H1 (cell line): ENCODE data around the gene MUS81. TPM values are rescaled to one million over a fixed set of nuclear protein-coding genes. Genes with fewer than 3 reads are reported as not detected.

ENCODE experiments used
- CTCF ChIA-PET: fragments of 300-600 bp; sonication (Branson Sonifier 250); formaldehyde crosslinking; loops from one replicate; lab custom pipeline; 2021; ENCODE audit not compliant: partially characterized antibody; lab: Charles Lee
- POLR2A ChIA-PET: fragments of 300-600 bp; sonication (Branson Sonifier 250); formaldehyde crosslinking; loops from one replicate; lab custom pipeline; 2021; ENCODE audit warnings: inconsistent platforms; ENCODE audit not compliant: partially characterized antibody; lab: Charles Lee
- DNase-seq, 2 experiments: peaks; one replicate each; pipeline versions ENCODE4 v3.0.0 to v3.0.0-alpha.2; 2010 to 2022; ENCODE audit warnings: low spot score in 2 of 2, low read depth in 1 of 2, mixed read lengths in 1 of 2
- FAIRE-seq: peaks from 2 replicates; lab custom pipeline; 2011; peaks lifted over from hg19 to GRCh38; lab: Jason Lieb, UNC
- H2AFZ ChIP-seq: 2 replicates; pipeline ENCODE4 v1.8.1; 2012; ENCODE audit warnings: low read length, inconsistent platforms
- H2AK5ac ChIP-seq: 2 replicates; pipeline ENCODE4 v1.6.1; 2013; ENCODE audit warnings: low read depth, low read length
- H2BK120ac ChIP-seq: replicated peaks from 2 replicates; pipeline ENCODE3; 2013; ENCODE audit warnings: low read depth, low read length, inconsistent platforms
- H2BK12ac ChIP-seq: 2 replicates; pipeline ENCODE4 v1.6.1; 2013; ENCODE audit warnings: low read depth, low read length
- H2BK15ac ChIP-seq: 2 replicates; pipeline ENCODE4 v1.6.1; 2013; ENCODE audit warnings: low read length
- H2BK20ac ChIP-seq: 2 replicates; pipeline ENCODE4 v1.6.1; 2013; ENCODE audit warnings: low read length
- H2BK5ac ChIP-seq: 2 replicates; pipeline ENCODE4 v1.6.1; 2013; ENCODE audit warnings: low read depth, low read length
- H3K14ac ChIP-seq: 2 replicates; pipeline ENCODE4 v1.6.1; 2013; ENCODE audit warnings: inconsistent platforms; ENCODE audit not compliant: insufficient read length
- H3K18ac ChIP-seq: 2 replicates; pipeline ENCODE4 v1.6.1; 2013; ENCODE audit warnings: low read length; ENCODE audit errors: extremely low read depth
- H3K23ac ChIP-seq: 2 replicates; pipeline ENCODE4 v1.6.1; 2013; ENCODE audit warnings: inconsistent platforms; ENCODE audit not compliant: insufficient read length
- H3K23me2 ChIP-seq: 2 replicates; pipeline ENCODE4 v1.6.1; 2013; ENCODE audit warnings: low read depth, low read length
- H3K27ac ChIP-seq: 2 replicates; pipeline ENCODE4 v1.6.1; 2011; ENCODE audit warnings: low read depth, low read length, inconsistent platforms
- H3K27me3 ChIP-seq, 4 experiments: replicated peaks in 1 of 4; 1 replicate in 1 of 4; 2 replicates in 3 of 4; pipeline versions ENCODE4 v1.6.1 to v1.8.1; 2011 to 2013; ENCODE audit warnings: low read length in 3 of 4, mild to moderate bottlenecking in 3 of 4, inconsistent platforms in 2 of 4, mixed read lengths in 2 of 4, moderate library complexity in 1 of 4; ENCODE audit not compliant: control insufficient read depth in 3 of 4, insufficient read depth in 3 of 4; ENCODE audit errors: extremely low read depth in 1 of 4
- H3K36me3 ChIP-seq, 4 experiments: 2 replicates each; pipeline versions ENCODE4 v1.6.1 to v1.8.1; 2011 to 2013; ENCODE audit warnings: mild to moderate bottlenecking in 4 of 4, low read length in 3 of 4, moderate library complexity in 2 of 4, control low read depth in 1 of 4, inconsistent platforms in 1 of 4; ENCODE audit not compliant: insufficient read depth in 4 of 4, control insufficient read depth in 2 of 4
- H3K4ac ChIP-seq: replicated peaks from 2 replicates; pipeline ENCODE3; 2013; ENCODE audit warnings: low read length, low read depth, mixed read lengths, inconsistent platforms; ENCODE audit not compliant: insufficient read length
- H3K4me1 ChIP-seq, 4 experiments: replicated peaks in 1 of 4; 1 replicate in 1 of 4; 2 replicates in 3 of 4; pipeline versions ENCODE4 v1.6.1 to v1.8.1; 2011 to 2013; ENCODE audit warnings: low read length in 3 of 4, inconsistent platforms in 2 of 4, mixed read lengths in 1 of 4; ENCODE audit not compliant: insufficient read depth in 4 of 4, control insufficient read depth in 3 of 4
- H3K4me2 ChIP-seq, 2 experiments: 2 replicates each; pipeline versions ENCODE4 v1.6.1 to v1.8.1; 2011 to 2013; ENCODE audit warnings: low read depth in 2 of 2, low read length in 2 of 2, control low read depth in 1 of 2, inconsistent platforms in 1 of 2, mild to moderate bottlenecking in 1 of 2; ENCODE audit not compliant: insufficient read depth in 1 of 2
- H3K4me3 ChIP-seq, 4 experiments: fragments of 200-600, 300-600 bp in 1 of 4; sonication (generic), shearing (Covaris generic), sonication (Bioruptor Twin) in 1 of 4; 2 replicates each; pipeline versions ENCODE4 v1.5.1 to v1.8.1; 2011 to 2016; ENCODE audit warnings: low read length in 4 of 4, low read depth in 3 of 4, control low read depth in 2 of 4, inconsistent platforms in 2 of 4, mild to moderate bottlenecking in 2 of 4, mixed read lengths in 1 of 4, moderate library complexity in 1 of 4; ENCODE audit not compliant: insufficient read depth in 2 of 4; ENCODE audit errors: extremely low read depth in 1 of 4
- H3K56ac ChIP-seq: replicated peaks from 2 replicates; pipeline ENCODE3; 2013; ENCODE audit warnings: low read depth, mild to moderate bottlenecking, mixed read lengths, low read length, inconsistent platforms; ENCODE audit not compliant: insufficient read length
- H3K79me1 ChIP-seq: 2 replicates; pipeline ENCODE4 v1.6.1; 2013; ENCODE audit warnings: low read depth, low read length, control low read depth
- H3K79me2 ChIP-seq, 2 experiments: 2 replicates each; pipeline versions ENCODE4 v1.6.1 to v1.8.1; 2012 to 2013; ENCODE audit warnings: low read length in 2 of 2, mild to moderate bottlenecking in 2 of 2, inconsistent platforms in 1 of 2; ENCODE audit not compliant: insufficient read depth in 2 of 2, control insufficient read depth in 1 of 2
- H3K9ac ChIP-seq, 4 experiments: replicated peaks in 1 of 4; 1 replicate in 1 of 4; 2 replicates in 3 of 4; pipeline versions ENCODE4 v1.6.1 to v1.8.1; 2011 to 2013; ENCODE audit warnings: low read depth in 3 of 4, low read length in 3 of 4, control low read depth in 2 of 4, mild to moderate bottlenecking in 2 of 4, moderate library complexity in 2 of 4, inconsistent platforms in 1 of 4; ENCODE audit errors: extremely low read depth in 1 of 4
- H3K9me3 ChIP-seq, 2 experiments: 2 replicates each; pipeline versions ENCODE4 v1.6.1 to v1.8.1; 2012 to 2013; ENCODE audit warnings: mild to moderate bottlenecking in 2 of 2, moderate library complexity in 2 of 2, control low read depth in 1 of 2, inconsistent platforms in 1 of 2, low read depth in 1 of 2, low read length in 1 of 2, mixed read lengths in 1 of 2; ENCODE audit not compliant: insufficient read depth in 2 of 2
- H4K20me1 ChIP-seq, 2 experiments: replicated peaks in 1 of 2; 2 replicates each; pipeline versions ENCODE3 to v1.8.1; 2011 to 2013; ENCODE audit warnings: inconsistent platforms in 2 of 2, low read length in 2 of 2, mild to moderate bottlenecking in 1 of 2; ENCODE audit not compliant: insufficient read depth in 2 of 2, control insufficient read depth in 1 of 2
- H4K5ac ChIP-seq: 2 replicates; pipeline ENCODE4 v1.6.1; 2013; ENCODE audit warnings: low read length, low read depth, mixed read lengths, inconsistent platforms; ENCODE audit not compliant: insufficient read length
- H4K8ac ChIP-seq: 2 replicates; pipeline ENCODE4 v1.8.0; 2013; ENCODE audit warnings: mild to moderate bottlenecking, moderate library complexity, low read length, inconsistent platforms; ENCODE audit not compliant: insufficient read depth; ENCODE audit errors: extremely low read depth
- H4K91ac ChIP-seq: replicated peaks from 2 replicates; pipeline ENCODE3; 2013; ENCODE audit warnings: low read length, mixed read lengths, inconsistent platforms; ENCODE audit not compliant: insufficient read length
- CBX5 ChIP-seq: fragments of 300-800, 300-1000 bp; sonication (generic); IDR thresholded peaks from 2 replicates; pipeline ENCODE4 v1.7.1; 2016; ENCODE audit warnings: antibody characterized with exemption, low read length, low read depth
- CTBP2 ChIP-seq: IDR thresholded peaks from 2 replicates; pipeline ENCODE4 v1.7.0; 2011; ENCODE audit warnings: borderline replicate concordance, mild to moderate bottlenecking, moderate library complexity, mixed read lengths, low read length; ENCODE audit not compliant: insufficient read depth, insufficient read length
- EGR1 ChIP-seq: IDR thresholded peaks from 2 replicates; pipeline ENCODE4 v1.6.1; 2011; ENCODE audit warnings: low read depth, low read length, borderline replicate concordance
- FOSL1 ChIP-seq: IDR thresholded peaks from 2 replicates; pipeline ENCODE4 v1.6.1; 2011; ENCODE audit warnings: mild to moderate bottlenecking, low read depth, low read length, moderate library complexity; ENCODE audit not compliant: insufficient read depth
- HDAC6 ChIP-seq: IDR thresholded peaks from one replicate; pipeline ENCODE4 v1.7.1; 2012; ENCODE audit warnings: low read depth, mild to moderate bottlenecking, inconsistent platforms, low read length, moderate library complexity
- JUND ChIP-seq: IDR thresholded peaks from 2 replicates; pipeline ENCODE4 v1.6.1; 2011; ENCODE audit warnings: mild to moderate bottlenecking, improper control_type of control experiment, low read length
- KDM5A ChIP-seq: fragments of 200-600 bp; IDR thresholded peaks from 2 replicates; pipeline ENCODE4 v1.7.1; 2012; ENCODE audit warnings: mild to moderate bottlenecking, low read length, inconsistent platforms, mixed read lengths
- NRF1 ChIP-seq: IDR thresholded peaks from 2 replicates; pipeline ENCODE4 v1.6.1; 2011; ENCODE audit warnings: mild to moderate bottlenecking, low read depth, low read length, improper control_type of control experiment
- PHF8 ChIP-seq: fragments of 200-600 bp; sonication (generic); conservative IDR thresholded peaks from 2 replicates; pipeline ENCODE4 v1.7.1; 2012; ENCODE audit warnings: low read depth, mild to moderate bottlenecking, inconsistent platforms, low read length, moderate library complexity
- SAP30 ChIP-seq: fragments of 300-600 bp; sonication (generic); IDR thresholded peaks from 2 replicates; pipeline ENCODE4 v1.7.1; 2012; ENCODE audit warnings: low read length, moderate library complexity, mild to moderate bottlenecking, inconsistent platforms; ENCODE audit not compliant: insufficient read depth, insufficient replicate concordance
- TEAD4 ChIP-seq: IDR thresholded peaks from 2 replicates; pipeline ENCODE4 v1.6.1; 2012; ENCODE audit warnings: low read depth, low read length, inconsistent platforms, mixed read lengths
- WGBS, 2 experiments: shearing (Covaris generic) in 1 of 2; methylation state at CpG; one replicate each; pipeline versions ENCODE4 v1.1.6 to v1.1.7; 2013 to 2015; ENCODE audit warnings: low lambda C conversion rate in 2 of 2, mixed read lengths in 2 of 2, inconsistent platforms in 1 of 2, low coverage in 1 of 2, missing lambda C conversion rate in 1 of 2; ENCODE audit not compliant: insufficient replicate concordance in 2 of 2, insufficient coverage in 1 of 2, insufficient read length in 1 of 2; ENCODE audit errors: extremely low coverage in 1 of 2, missing lambda C conversion rate in 1 of 2; 5-methylcytosine and 5-hydroxymethylcytosine counted together
- polyA plus RNA-seq, 7 experiments: library from polyadenylated mRNA; depleted of rRNA in 3 of 7; stranded (reverse) in 5 of 7; unstranded in 2 of 7; fragments of >200 nt in 5 of 7; fragments of 200-250 nt in 2 of 7; gene quantifications; 1 replicate in 5 of 7; 2 replicates in 1 of 7; 4 replicates in 1 of 7; pipeline versions ENCODE4 v1.2.1 to v1.2.3, GENCODE V29; 2011 to 2013; ENCODE audit warnings: missing spikeins in 2 of 7, mixed read lengths in 2 of 7
- total RNA-seq: library from RNA; stranded (reverse); fragmentation: NEBNext Ultra II Directional; extraction: Animal tissue kit (Norgen Biotek cat#: 25700); gene quantifications from 2 replicates; pipeline ENCODE4 v1.2.1, GENCODE V29; 2021

MUS81 gene
- total and polyA plus RNA-seq, 2 of the 8 experiments (the other 6 are each of a cell fraction or from before 2014, with no cell fraction given) = 30.2 to 31.5 TPM

DNA sequence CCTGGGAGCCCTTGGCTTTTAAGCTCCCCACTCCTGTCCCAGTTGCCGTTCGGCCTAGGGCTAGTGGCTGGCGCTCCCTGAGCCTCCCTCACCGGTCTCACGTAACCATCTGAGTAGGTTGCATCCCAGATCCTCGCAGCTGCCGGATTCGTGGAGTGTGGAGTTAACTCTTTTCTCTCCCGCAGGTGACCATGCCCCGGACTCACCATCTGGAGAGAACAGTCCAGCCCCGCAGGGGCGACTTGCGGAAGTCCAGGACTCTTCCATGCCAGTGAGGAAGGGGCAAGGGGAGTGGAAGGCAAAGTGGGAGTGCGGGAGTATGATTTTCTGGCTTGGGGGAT lies 902 bp downstream of the MUS81 start:
- H3K4me3 ChIP-seq = peak overlapping the region; percentile 75 to 95 (median 82)
- no peak overlapping the region for H2BK120ac ChIP-seq
- peak overlapping the region; percentile 79 for H4K91ac ChIP-seq
- H3K27ac ChIP-seq = peak overlapping the region; percentile 82; the same call in 1 of the 2 replicates
- H3K23ac ChIP-seq = no peak overlapping the region
- TF ChIP-seq CBX5 (no peak), SAP30 (no peak), TEAD4 (no peak), KDM5A (no peak), JUND (no peak), FOSL1 (no peak), EGR1 (no peak), CTBP2 (no peak), PHF8 (no peak), NRF1 (no peak), HDAC6 (no peak)
- peak overlapping the region; percentile 64 for H4K5ac ChIP-seq
- H3K9me3 ChIP-seq = no peaks in the 10 kb centered on the region
- POLR2A ChIA-PET = interaction anchor here (0.6 to 39.7 kb wide), 17 partner anchors 5 to 314 kb away, joined by 3 to 1071 read pairs (median 4); partner anchors contain the start of genes CCDC85B, CFL1, CTSW and EFEMP2
- 13% methylated on average over 14 of the region's 14 CpGs; no CpG with 5 or more reads in 1 of the 2 experiments for WGBS, 2 experiments
- peaks cover 5% of the 10 kb centered on the region for H3K79me1 ChIP-seq
- H3K4me2 ChIP-seq = peak overlapping the region; percentile 95 to 97
- FAIRE-seq (no peak), DNase-seq (no peak)
- H3K36me3 ChIP-seq = peaks cover 5 to 17% (median 15%) of the 10 kb centered on the region in 4 experiments
- peaks cover 6 to 9% of the 10 kb centered on the region in 2 experiments for H4K20me1 ChIP-seq
- peak overlapping the region; percentile 38; the same call in 1 of the 2 replicates for H3K18ac ChIP-seq
- H2AK5ac ChIP-seq = no peak overlapping the region
- H2BK20ac ChIP-seq = no peak overlapping the region
- no peak overlapping the region for H2AFZ ChIP-seq
- 0 out of 2 replicates have a peak overlapping the region, but pooled peaks have one; percentile 3 for H2BK15ac ChIP-seq
- peaks cover 6 to 20% of the 10 kb centered on the region in 2 experiments for H3K79me2 ChIP-seq
- no peak overlapping the region for H3K14ac ChIP-seq
- CTCF ChIA-PET = interaction anchor here (0.6 to 9.9 kb wide), 16 partner anchors 9 to 246 kb away, joined by 3 to 191 read pairs (median 5); partner anchors contain the start of genes CCDC85B, CTSW, FIBP and KAT5
- H2BK12ac ChIP-seq = peak overlapping the region; percentile 43; the same call in 1 of the 2 replicates
- peak overlapping the region; percentile 32 for H3K4ac ChIP-seq
- peak overlapping the region; percentile 64 for H4K8ac ChIP-seq
- H3K56ac ChIP-seq = peak overlapping the region; percentile 59
- H2BK5ac ChIP-seq = peak overlapping the region; percentile 89; the same call in 1 of the 2 replicates
- H3K9ac ChIP-seq = peak overlapping the region; percentile 74 to 97 (median 86)
- peaks cover 19% of the 10 kb centered on the region for H3K23me2 ChIP-seq
- peaks cover 0 to 14% (median 6%) of the 10 kb centered on the region in 4 experiments; a peak in 5 of 7 replicates for H3K4me1 ChIP-seq
- no peaks in the 10 kb centered on the region for H3K27me3 ChIP-seq
